ENCODE measurements around the gene KCNJ12.

KCNJ12 gene

DNA sequence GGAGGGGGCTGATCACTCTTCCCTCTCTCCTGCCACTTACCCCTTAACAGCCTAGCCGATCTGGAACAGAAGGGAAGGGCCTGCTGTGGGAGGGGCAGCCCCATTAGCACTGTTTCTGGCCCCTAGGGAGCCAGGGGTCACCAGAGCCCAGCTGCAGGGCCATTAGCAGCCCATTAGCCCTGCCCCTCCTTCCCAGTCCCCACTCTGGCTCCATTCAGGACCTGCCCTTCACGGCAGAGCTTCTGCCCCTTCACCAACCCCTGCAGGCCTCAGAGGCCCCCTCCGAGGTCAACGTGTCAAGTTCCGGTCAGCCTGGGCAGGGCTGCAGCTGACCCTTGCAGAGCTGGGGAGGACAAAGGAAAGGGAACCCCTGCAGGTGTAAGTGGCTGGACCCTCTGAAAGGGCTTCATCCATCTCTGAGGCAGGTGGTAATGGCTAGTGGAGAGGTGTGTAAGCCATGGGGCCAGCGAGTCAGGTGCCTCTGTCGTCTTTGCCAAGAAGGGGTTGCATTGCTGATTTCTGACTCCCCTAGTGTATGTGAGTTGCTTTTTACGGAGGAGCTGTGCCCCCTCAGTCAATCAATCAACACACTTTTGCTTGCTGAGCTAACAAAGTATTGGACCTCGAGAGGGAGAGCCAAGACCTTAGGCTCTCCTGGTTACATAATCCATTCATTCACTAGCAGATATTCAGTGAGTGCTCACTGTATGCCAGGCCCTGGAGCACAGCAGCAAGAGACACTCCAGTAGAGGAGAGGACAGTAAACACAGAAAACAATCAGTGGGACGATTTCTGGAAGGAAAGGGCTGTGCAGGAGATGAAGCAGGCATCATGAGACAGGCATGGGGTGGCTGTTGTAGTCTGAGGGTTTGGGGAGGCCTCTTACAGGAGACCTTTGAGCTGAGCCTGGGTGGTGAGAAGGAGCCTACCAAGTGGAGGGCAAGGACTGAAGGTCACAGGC lies 18.2 kb upstream of the KCNJ12 start:
- no peak for DNase-seq (ENCODE audit: low read depth)
- TF ChIP-seq, protein P1, sequence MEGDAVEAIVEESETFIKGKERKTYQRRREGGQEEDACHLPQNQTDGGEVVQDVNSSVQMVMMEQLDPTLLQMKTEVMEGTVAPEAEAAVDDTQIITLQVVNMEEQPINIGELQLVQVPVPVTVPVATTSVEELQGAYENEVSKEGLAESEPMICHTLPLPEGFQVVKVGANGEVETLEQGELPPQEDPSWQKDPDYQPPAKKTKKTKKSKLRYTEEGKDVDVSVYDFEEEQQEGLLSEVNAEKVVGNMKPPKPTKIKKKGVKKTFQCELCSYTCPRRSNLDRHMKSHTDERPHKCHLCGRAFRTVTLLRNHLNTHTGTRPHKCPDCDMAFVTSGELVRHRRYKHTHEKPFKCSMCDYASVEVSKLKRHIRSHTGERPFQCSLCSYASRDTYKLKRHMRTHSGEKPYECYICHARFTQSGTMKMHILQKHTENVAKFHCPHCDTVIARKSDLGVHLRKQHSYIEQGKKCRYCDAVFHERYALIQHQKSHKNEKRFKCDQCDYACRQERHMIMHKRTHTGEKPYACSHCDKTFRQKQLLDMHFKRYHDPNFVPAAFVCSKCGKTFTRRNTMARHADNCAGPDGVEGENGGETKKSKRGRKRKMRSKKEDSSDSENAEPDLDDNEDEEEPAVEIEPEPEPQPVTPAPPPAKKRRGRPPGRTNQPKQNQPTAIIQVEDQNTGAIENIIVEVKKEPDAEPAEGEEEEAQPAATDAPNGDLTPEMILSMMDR (conservative IDR thresholded peaks at IDR 0.05; ENCODE audit: control insufficient read depth, insufficient read depth, low read depth, low read length) = no peak
- no peak overlapping the region for H3K4me3 ChIP-seq (ENCODE audit: control insufficient read depth, low read depth, low read length)

DNA sequence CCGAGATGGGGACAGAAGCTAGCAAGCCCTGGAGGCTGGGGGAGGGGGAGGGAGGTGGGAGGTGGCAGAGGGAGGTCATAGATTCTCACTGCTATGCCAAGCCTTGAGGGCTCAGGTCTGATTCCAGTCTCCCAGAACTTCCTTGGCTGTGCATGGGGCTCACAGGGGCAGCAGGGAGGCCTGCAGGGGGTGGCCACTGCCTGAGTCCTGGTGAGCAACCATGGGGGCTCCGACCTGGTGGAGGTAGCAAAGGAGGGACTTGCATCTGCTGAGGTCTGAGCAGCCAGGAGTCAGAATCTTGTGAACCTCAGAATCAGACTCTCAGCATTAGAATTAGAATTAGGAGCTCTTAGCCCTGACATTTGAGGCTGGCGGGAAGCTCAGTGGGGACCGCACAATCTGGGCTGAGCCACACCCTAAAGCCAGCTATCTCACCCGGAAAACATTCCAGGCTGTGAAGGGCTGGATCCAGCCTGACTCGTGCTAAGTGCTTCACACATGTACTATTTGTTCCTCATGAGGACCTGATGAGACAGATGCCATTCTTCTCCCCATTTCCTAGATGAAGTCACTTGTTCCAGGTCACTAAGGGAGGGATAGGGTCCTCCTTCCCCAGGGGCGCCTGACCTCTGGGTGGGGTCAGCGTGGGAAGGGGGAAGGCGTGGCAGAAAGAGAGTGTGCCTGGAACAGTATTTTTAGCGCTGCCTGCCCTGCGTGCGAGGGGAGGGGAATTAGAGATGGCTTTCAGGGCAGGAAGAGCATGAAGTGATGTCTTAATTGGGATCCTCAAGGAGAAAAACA lies 17.3 kb upstream of the KCNJ12 start:
- no peak overlapping the region for H3K4me3 ChIP-seq (ENCODE audit: control insufficient read depth, low read depth, low read length)
- TF ChIP-seq, protein P1 (conservative IDR thresholded peaks at IDR 0.05; ENCODE audit: control insufficient read depth, insufficient read depth, low read depth, low read length) = no peak
- DNase-seq (ENCODE audit: low read depth) = no peak

DNA sequence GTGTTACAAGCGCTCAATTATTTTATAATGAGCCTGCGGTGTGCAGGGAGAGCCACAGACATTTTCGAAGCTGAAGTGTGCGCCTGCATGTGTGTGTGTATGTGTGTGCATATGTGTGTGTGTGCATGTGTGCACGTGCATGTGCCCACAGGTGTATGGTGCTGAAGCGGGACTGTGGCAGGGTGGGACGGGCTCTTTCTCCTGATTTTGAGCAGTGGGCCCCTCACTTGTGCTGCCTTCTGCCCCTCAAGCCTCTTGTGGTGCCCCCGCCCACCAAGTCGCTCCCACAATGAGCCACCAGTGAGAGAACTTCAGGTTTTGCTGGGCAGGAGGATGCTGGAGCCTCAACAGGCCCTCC lies 16.7 kb upstream of the KCNJ12 start:
- TF ChIP-seq, protein P1 (conservative IDR thresholded peaks at IDR 0.05; ENCODE audit: control insufficient read depth, insufficient read depth, low read depth, low read length) = no peak
- DNase-seq (ENCODE audit: low read depth) = no peak
- no peak overlapping the region for H3K4me3 ChIP-seq (ENCODE audit: control insufficient read depth, low read depth, low read length)

DNA sequence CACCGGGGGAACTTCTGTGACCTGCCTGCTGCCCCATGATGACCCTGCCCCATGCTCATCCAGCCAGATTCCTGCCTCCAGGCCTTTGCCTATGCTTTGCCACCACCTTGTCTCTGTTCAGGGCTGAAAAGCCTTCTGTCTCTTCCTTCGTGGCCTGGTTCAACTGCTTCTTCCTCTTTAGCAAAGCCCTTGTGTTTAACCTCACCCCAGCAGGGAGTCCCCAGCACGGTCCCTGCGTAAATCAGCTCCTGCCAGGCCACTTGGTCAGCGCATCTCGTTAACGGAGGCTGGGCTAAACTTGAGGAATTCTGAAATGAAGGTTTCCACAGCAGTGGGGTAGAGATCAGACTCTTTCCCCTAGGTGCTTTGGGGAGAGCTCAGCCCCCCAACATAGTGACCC lies 16.1 kb upstream of the KCNJ12 start:
- TF ChIP-seq, protein P1 (conservative IDR thresholded peaks at IDR 0.05; ENCODE audit: control insufficient read depth, insufficient read depth, low read depth, low read length) = no peak
- no peak for DNase-seq (ENCODE audit: low read depth)
- no peak overlapping the region for H3K4me3 ChIP-seq (ENCODE audit: control insufficient read depth, low read depth, low read length)

DNA sequence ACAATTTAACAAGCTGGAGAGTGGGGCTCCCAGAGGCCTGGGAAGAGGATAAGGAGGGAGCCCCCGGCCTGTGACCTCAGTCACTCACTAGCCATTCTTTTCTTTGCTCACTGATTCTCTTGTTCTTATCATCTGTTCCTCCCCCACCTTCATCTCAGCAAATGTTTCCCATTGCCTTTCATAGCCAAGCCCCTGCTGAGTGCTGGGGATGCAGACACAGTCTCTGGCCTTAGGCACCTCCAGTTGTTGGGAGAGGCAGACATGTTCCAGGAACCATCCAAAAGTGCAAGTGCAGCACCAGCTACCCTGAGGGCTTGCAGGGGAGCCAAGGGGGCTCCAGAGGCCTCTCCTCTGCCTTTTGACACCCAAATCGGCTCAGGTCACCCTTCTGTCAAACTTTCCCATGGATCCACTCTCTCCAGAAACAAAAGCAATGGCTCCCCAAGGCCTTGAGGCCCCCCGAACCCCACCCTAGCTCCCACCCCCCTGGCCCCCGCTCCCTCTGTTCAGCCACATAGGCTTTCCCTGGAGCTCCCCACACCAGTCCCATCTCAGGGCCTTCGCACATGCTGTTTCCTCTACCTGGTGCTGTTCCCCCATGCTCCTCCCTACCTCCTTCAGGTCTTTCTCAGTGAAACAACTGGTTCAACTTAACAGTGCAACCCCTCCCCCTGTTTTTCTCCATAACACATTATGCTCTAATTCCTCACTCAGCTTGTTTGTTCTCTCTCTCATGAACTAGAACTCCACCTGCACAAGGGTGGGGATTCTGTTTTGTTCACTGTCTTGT lies 14.9 kb upstream of the KCNJ12 start:
- no peak overlapping the region for H3K4me3 ChIP-seq (ENCODE audit: control insufficient read depth, low read depth, low read length)
- TF ChIP-seq, protein P1 (conservative IDR thresholded peaks at IDR 0.05; ENCODE audit: control insufficient read depth, insufficient read depth, low read depth, low read length) = no peak

DNA sequence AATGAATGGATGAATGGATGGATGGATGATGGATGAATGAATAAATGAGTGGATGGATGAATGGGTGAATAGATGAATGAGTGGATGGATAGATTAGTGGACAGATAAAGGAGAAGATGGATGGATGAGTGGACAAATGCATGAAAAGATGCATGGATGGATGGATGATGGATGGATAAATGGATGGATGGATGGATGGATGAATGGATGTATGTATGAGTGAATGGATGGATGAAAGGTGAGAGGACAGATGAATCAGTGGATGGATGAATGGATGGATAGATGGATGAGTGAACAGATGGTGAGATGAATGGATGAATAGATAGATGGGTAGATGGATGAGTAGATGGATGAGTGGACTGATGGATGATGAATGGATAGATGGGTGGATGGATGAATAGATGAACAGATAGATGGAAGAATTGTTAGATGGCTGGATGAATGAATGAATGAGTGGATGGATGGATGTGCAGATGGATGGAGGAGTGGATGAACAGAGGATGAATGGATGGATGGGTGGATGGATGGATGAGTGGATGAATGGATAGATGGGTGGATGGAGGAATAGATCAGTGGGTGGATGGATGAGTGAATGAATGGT lies 13.7 kb upstream of the KCNJ12 start:
- no peak overlapping the region for H3K4me3 ChIP-seq (ENCODE audit: control insufficient read depth, low read depth, low read length)
- TF ChIP-seq, protein P1 (conservative IDR thresholded peaks at IDR 0.05; ENCODE audit: control insufficient read depth, insufficient read depth, low read depth, low read length) = no peak
- DNase-seq (ENCODE audit: low read depth) = no peak

More for the DNA sequence above, 14.9 kb upstream of the KCNJ12 start:
- no peak for DNase-seq (ENCODE audit: low read depth)

All from fibroblast of mammary gland (primary cell).